HL-60/S4 treated with retinoic acid at 250 ng/mL for 4 days and 3 days (cell line): Measurements from ENCODE around the gene KRT17.
"Not testable (repeated sequence)": the region's sequence is repeated elsewhere in the genome, so short reads cannot be mapped to it uniquely, and the experiment has no call there.

Experiments
- in situ Hi-C: fragments of 300-500 bp; cut with MboI; formaldehyde crosslinking; loops from 2 replicates; pipeline ENCODE4 v1.7.0; 2022; ENCODE audit warnings: low sequenced_read_pairs

KRT17 gene

GRCh38 chr17:41636652-41637051 is 12.3 kb upstream of the KRT17 start:
- in situ Hi-C loops: no loop called here

GRCh38 chr17:41635121-41636097 is 11.0 kb upstream of the KRT17 start:
- in situ Hi-C loops: no loop called here

GRCh38 chr17:41634639-41635038 is 10.3 kb upstream of the KRT17 start:
- in situ Hi-C loops: no loop called here

- in situ Hi-C loops: no loop called here
These were observed 9.3 kb upstream of the KRT17 start for GRCh38 chr17:41633556-41634199.

- in situ Hi-C loops: no loop called here
These were observed 8.2 kb upstream of the KRT17 start for GRCh38 chr17:41632482-41633105.

- in situ Hi-C loops: no loop called here
These were observed 7.5 kb upstream of the KRT17 start for GRCh38 chr17:41631898-41632285.

- in situ Hi-C loops: no loop called here
These were observed 6.9 kb upstream of the KRT17 start for GRCh38 chr17:41631025-41631897.

- in situ Hi-C loops: no loop called here
These were observed 5.7 kb upstream of the KRT17 start for GRCh38 chr17:41629826-41630670.

GRCh38 chr17:41629316-41629715 is 4.9 kb upstream of the KRT17 start:
- in situ Hi-C loops: no loop called here

- in situ Hi-C loops: not testable (repeated sequence)
These were observed 4.4 kb upstream of the KRT17 start for GRCh38 chr17:41628621-41629255.

GRCh38 chr17:41628073-41628370 is 3.6 kb upstream of the KRT17 start:
- in situ Hi-C loops: not testable (repeated sequence)

GRCh38 chr17:41627316-41628072 is 3.1 kb upstream of the KRT17 start:
- in situ Hi-C loops: no loop called here

GRCh38 chr17:41626914-41627295 is 2.5 kb upstream of the KRT17 start:
- in situ Hi-C loops: not testable (repeated sequence)

- in situ Hi-C loops: not testable (repeated sequence)
These were observed 1.9 kb upstream of the KRT17 start for GRCh38 chr17:41626028-41626913.

GRCh38 chr17:41625602-41626001 is 1.2 kb upstream of the KRT17 start:
- in situ Hi-C loops: no loop called here

GRCh38 chr17:41623184-41623861 is 1.1 kb downstream of the KRT17 start:
- in situ Hi-C loops: not testable (repeated sequence)
